Retina (tissue), 1 donor: Measurements from ENCODE around the gene CENPS.
"Not testable (repeated sequence)": the region's sequence is repeated elsewhere in the genome, so short reads cannot be mapped to it uniquely, and the experiment has no call there.

Experiments
- DNase-seq: peaks from one replicate; pipeline ENCODE4 v3.0.0-alpha.2; 2016

Gene CENPS

DNA sequence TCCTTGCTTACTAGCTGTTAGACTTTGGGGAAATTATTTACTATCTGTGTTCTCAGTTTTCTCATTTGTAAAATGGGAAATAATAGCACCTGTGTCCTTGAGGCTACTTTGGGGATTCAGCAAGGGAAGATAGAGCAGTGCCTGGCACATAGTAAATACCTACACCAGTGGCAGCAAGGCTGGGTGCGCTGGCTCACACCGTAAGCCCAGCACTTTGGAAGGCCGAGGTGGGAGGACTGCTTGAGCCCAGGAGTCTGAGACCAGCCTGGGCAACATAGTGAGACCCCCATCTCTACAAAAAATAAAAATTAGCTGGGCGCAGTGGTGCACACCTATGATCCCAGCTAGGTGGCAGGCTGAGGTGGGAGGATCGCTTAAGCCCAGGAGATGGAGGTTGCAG lies 8.6 kb upstream of the CENPS start:
- no peak for DNase-seq

DNA sequence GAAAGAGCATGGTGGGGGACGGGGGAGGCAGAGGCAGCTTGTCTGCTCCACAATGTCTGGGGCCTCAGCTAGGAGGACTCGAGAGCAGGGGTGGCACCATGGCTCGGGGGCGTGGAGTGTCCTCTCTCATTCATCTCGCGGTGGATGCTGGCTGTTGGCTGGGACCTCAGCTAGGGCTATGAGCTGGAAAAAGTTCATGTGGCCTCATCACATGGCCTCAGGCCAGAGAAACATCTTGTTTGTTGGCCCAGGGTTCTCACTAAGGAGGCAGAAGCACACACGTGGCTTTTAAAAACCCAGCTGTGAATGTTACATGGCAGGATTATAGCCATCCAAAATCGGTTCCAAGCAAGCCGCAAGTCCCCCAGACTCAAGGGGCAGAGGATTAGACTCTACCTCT lies 6.2 kb upstream of the CENPS start:
- peak; percentile 9 for DNase-seq

GRCh38 chr1:10424651-10425050 lies 5.6 kb upstream of the CENPS start:
- DNase-seq: no peak

DNA sequence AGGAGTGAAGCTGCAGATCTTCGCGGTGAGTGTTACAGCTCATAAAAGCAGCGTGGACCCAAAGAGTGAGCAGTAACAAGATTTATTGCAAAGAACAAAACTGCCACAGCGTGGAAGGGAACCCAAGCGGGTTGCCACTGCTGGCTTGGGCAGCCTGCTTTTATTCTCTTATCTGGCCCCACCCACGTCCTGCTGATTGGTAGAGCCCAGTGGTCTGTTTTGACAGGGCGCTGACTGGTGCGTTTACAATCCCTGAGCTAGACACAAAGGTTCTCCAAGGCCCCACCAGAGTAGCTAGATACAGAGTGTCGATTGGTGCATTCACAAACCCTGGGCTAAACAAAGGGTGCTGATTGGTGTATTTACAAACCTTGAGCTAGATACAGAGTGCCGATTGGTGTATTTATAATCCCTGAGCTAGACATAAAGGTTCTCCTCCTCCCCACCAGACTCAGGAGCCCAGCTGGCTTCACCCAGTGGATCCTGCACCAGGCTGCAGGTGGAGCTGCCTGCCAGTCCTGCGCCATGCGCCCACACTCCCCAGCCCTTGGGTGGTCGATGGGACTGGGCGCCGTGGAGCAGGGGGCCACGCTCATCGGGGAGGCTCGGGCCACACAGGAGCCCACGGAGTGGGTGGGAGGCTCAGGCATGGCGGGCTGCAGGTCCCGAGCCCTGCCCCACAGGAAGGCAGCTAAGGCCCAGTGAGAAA lies 4.3 kb upstream of the CENPS start:
- DNase-seq: not testable (repeated sequence)

GRCh38 chr1:10426535-10426848 lies 3.7 kb upstream of the CENPS start:
- DNase-seq: not testable (repeated sequence)

DNA sequence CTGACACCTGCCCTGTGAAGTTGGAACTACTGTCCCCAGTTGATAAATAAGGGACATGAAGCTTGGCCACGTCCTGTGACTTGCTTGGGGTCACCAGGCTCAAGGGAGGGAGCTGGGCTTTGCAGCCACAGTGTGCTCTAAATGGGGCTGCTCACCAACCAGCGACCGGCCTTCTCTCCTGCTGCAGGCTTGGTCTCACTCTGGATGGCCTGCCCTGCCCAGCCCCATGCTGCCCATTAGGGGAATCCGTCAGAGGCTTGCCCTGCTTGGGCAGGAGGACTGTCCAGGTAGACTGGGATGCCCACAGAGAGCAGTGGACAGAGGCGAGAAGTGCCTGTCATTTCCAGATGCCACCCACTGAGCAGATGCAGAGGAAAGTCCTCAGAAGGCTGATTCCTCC lies 1.2 kb upstream of the CENPS start:
- DNase-seq: no peak

DNA sequence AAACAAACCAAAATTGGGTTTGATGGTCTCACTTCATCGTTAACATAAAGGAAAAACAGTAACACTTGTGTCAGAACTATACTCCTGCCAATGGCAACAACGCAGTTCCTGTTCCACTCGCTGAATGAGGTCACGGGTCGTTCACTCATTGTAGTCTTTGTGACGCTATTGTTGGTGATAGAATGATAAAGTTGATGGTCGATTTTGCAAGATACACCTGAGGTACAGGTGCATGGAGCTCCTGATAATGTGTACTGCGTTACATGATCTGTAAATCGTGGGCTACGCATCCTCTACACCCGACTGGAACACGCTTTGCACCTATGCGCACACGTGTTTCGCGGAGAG lies 391 bp upstream of the CENPS start:
- no peak for DNase-seq

- no peak for DNase-seq
These were observed 967 bp downstream of the CENPS start for GRCh38 chr1:10431070-10431730.

GRCh38 chr1:10432910-10433700 lies 2.9 kb downstream of the CENPS start:
- no peak for DNase-seq

- no peak for DNase-seq
These were observed 3.6 kb downstream of the CENPS start for GRCh38 chr1:10433790-10434189.

DNA sequence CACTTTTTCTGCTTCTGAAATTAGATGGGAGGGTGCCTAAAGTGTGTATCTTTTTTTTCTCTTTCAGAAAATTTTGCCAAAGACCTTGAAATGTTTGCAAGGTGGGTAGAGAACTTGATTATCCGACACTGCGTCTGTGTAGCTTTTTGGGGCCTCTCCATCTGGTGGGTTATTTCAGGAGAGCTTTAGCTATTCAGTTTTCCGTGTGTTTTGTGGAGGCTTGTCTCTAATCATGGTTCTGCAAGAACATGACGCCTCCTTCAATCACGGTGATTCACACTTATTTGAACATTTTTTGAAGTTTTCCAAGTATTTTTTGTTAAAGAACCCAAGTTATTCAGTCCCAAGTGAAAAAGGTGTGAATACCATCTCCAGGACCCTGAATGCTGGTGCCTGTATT lies 4.4 kb downstream of the CENPS start:
- no peak for DNase-seq

GRCh38 chr1:10437052-10437451 lies 6.8 kb downstream of the CENPS start:
- DNase-seq: no peak

DNA sequence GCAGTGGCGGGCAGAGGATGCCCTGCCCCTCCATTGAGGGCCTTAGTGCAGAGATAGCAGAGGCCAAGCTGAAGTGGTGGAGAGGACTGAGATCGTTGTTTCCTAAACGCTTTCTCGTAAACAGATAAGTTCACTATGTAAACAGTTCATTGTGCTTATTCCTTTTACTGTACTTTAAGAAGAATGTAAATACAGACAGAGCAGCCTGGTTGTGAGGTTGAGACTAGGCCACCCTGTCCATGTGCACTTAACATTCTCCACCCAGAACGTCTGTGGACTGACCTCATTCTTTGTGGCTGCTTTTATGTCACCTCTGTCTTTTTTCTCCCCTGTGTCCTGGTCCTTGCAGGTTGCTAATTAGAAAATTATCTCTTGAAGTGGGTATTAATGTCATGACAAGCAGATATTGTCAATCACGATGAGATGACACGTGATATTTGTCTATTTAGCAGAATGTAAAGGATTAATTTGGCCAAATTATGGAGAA lies 8.5 kb downstream of the CENPS start:
- no peak for DNase-seq

GRCh38 chr1:10440305-10440704 lies 10.1 kb downstream of the CENPS start:
- no peak for DNase-seq

DNA sequence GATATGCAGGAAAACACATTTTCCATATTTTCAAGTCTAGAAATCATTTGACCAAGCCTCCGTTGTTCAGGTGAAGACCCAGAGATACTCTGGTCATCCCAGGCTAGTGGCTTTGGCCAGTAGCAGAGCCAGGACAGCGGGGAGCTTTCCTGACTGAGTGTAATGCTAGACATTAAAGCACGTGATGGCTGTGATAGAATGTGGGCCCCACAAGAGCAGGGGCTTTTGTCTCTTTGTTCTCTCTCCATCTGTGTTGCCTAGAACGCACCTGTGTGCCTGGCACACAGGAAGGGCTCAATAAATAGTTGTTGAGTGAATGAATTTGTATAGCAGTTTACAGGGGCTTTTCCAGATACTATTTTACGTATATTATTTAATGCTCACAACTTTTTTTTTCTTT lies 10.6 kb downstream of the CENPS start:
- no peak for DNase-seq

GRCh38 chr1:10444248-10444647 lies 14.0 kb downstream of the CENPS start:
- no peak for DNase-seq

DNA sequence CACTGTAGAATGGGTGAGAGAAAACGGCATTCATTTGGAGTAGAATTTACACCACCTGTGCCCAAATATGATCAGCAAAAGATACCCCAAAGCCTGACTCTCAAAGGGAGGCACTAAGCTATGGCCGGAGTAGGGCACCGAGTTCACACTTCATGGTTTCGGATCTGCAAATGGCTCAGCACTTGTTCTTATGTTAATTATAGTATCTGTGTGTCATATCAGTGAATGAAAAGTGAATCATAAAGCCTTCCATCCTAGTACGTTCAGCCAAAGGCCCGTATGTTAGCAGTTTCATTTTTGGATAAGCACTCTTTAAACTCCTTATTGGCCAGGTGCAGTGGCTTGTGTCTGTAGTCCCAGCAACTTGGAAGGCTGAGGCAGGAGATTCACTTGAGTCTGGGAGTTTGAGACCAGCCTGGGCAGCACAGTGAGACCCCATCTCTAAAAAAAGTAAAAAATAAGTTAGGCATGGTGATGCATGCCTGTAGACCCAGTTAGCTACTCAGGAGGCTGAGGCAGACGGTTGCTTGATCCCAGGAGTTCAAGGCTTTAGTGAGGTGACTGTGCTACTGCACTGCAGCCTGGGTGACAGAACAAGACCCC lies 14.7 kb downstream of the CENPS start:
- no peak for DNase-seq

DNA sequence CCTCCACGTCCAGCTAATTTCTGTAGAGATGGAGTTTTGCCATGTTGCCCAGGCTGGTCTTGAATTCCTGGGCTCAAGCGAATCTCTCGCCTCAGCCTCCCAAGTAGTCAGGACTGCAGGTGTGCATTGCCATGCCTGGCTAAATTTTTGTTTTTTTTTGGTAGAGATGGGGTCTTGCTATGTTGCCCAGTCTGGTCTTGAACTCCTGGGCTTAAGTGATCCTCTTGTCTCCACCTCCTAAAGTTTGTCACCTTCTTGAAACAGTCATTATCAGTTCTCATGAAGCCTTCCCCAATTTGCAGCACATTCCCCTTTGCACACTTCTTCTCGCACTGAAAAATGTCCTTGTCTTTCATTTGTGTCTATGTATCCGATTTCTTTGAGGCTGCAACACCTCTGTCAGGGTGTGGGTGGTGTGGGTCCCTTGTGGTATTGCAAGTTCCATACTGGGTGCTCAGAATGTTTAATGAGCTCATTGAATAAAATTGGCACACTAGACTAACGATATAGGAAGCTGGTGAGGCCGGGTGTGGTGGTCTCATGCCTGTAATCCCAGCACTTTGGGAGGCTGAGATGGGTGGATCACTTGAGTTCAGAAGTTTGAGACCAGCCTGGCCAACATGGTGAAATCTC lies 16.7 kb downstream of the CENPS start:
- DNase-seq: no peak

GRCh38 chr1:10449751-10450150 lies 19.5 kb downstream of the CENPS start, which contains the start of gene CORT:
Gene CORT, plus strand, starts transcription at chr1:10450031. Its CDS starts 193 bp downstream, at chr1:10450224.
- no peak for DNase-seq

DNA sequence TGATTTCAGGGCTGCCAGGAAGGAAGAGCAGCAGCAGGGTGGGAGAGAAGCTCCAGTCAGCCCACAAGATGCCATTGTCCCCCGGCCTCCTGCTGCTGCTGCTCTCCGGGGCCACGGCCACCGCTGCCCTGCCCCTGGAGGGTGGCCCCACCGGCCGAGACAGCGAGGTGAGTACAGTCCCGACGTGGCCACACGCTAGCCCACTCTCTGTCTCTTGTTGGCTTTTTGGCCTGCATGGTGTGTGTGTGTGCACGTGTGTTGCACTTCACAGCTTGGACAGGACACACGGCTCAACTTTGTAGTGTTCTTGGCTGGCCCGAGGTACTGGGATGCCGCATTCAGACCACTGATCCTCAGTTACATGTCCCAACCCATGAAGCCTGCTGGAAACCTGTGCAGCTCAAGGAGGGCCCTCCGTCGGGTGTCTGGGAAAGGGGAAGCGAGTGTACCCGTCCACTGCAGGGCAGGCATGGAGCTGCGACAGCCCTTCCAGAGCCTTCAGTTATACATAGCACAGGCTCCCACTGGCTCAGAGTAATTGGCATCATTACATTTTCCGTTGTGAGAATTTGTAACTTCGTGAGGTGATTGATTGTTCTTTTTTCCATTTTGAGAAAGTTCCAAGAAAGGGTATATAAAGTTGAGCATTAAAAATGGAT lies 20.1 kb downstream of the CENPS start:
- DNase-seq: no peak

- DNase-seq: no peak
These were observed 20.6 kb downstream of the CENPS start for GRCh38 chr1:10450836-10451235.

GRCh38 chr1:10451287-10451686 lies 21.1 kb downstream of the CENPS start:
- peak; percentile 20 for DNase-seq

DNA sequence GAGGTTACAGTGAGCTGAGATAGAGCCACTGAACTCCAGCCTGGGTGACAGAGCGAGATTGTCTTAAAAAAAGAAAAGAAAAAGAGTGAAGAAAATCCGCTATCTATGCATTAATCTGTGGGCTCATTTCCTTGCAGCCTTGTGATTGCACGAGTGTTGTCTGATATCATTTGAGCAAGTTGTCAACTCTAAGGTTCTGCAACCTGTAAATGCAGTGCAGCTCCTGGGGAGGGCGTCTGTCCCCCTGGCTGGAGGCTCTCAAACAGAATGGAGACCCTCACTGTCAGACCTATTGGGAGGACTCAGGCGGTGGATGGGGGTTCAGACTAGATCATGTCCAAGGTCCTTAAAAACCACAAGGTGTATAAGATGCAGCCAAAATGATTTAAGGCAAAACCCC lies 25.8 kb downstream of the CENPS start:
- no peak for DNase-seq
